ENCODE results near the gene CDH13.

Gene CDH13

DNA sequence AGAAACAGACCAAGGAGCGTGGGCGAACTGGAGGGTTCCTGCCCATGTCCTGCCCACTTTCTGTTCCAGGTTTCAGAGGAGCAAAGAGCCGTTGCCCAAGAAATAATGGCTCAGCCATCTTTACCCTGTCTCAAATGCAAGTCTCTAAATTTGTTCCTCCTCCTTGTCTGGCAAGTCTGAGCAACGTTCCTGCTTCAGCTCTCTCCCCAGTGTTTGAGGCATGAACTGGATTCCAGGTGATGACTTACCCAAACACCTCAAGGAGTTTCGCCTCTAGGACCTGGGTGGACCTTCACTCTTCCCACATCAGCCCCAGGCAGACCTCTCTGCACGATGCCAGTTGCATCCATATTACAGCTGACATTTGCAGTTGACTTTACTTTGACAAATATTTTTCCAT, 659.2 kb downstream of the CDH13 start:
- Histone ChIP-seq H3K27me3 (ENCODE audit: insufficient read depth, poor library complexity, severe bottlenecking) (no peaks in the 10 kb centered on the region), H3K4me3 (replicated peaks; ENCODE audit: insufficient read depth, low read length) (no peak overlapping the region), H3K27ac (replicated peaks) (no peak overlapping the region)
- TF ChIP-seq SPI1 (IDR thresholded peaks at IDR 0.05; ENCODE audit: borderline replicate concordance, low read depth): no peak
- no peak for TF ChIP-seq POLR2AphosphoS5 (IDR thresholded peaks at IDR 0.05; ENCODE audit: low read depth)
- DNase-seq (ENCODE audit: low read depth in 1 of 2, low spot score in 1 of 2): no peak

DNA sequence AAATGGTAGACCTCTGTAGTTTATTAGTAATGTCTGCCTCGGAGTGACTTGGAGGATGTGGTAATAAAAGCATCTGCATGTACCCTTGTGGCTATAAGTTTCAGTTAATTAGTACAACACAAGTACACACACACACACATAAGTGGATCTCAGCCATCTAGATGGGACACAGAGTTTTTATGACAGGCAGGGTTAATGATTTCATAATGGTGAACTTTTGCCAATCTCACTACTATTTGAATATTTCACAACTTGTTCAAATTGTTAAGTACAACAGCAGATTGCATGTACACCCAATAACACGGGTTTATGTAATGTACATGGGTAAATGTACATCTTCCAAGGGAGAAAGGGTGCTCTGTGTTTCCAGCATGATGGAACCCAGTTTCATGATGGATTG, 669.7 kb downstream of the CDH13 start:
- TF ChIP-seq, protein P1, sequence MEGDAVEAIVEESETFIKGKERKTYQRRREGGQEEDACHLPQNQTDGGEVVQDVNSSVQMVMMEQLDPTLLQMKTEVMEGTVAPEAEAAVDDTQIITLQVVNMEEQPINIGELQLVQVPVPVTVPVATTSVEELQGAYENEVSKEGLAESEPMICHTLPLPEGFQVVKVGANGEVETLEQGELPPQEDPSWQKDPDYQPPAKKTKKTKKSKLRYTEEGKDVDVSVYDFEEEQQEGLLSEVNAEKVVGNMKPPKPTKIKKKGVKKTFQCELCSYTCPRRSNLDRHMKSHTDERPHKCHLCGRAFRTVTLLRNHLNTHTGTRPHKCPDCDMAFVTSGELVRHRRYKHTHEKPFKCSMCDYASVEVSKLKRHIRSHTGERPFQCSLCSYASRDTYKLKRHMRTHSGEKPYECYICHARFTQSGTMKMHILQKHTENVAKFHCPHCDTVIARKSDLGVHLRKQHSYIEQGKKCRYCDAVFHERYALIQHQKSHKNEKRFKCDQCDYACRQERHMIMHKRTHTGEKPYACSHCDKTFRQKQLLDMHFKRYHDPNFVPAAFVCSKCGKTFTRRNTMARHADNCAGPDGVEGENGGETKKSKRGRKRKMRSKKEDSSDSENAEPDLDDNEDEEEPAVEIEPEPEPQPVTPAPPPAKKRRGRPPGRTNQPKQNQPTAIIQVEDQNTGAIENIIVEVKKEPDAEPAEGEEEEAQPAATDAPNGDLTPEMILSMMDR (IDR thresholded peaks at IDR 0.05; ENCODE audit: insufficient read depth, low read length): no peak
- TF ChIP-seq, protein P2, sequence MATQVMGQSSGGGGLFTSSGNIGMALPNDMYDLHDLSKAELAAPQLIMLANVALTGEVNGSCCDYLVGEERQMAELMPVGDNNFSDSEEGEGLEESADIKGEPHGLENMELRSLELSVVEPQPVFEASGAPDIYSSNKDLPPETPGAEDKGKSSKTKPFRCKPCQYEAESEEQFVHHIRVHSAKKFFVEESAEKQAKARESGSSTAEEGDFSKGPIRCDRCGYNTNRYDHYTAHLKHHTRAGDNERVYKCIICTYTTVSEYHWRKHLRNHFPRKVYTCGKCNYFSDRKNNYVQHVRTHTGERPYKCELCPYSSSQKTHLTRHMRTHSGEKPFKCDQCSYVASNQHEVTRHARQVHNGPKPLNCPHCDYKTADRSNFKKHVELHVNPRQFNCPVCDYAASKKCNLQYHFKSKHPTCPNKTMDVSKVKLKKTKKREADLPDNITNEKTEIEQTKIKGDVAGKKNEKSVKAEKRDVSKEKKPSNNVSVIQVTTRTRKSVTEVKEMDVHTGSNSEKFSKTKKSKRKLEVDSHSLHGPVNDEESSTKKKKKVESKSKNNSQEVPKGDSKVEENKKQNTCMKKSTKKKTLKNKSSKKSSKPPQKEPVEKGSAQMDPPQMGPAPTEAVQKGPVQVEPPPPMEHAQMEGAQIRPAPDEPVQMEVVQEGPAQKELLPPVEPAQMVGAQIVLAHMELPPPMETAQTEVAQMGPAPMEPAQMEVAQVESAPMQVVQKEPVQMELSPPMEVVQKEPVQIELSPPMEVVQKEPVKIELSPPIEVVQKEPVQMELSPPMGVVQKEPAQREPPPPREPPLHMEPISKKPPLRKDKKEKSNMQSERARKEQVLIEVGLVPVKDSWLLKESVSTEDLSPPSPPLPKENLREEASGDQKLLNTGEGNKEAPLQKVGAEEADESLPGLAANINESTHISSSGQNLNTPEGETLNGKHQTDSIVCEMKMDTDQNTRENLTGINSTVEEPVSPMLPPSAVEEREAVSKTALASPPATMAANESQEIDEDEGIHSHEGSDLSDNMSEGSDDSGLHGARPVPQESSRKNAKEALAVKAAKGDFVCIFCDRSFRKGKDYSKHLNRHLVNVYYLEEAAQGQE (IDR thresholded peaks at IDR 0.05; ENCODE audit: insufficient replicate concordance, low read depth): no peak
- no peak for TF ChIP-seq POLR2AphosphoS5 (IDR thresholded peaks at IDR 0.05; ENCODE audit: low read depth)
- TF ChIP-seq GABPA (IDR thresholded peaks at IDR 0.05; ENCODE audit: low read depth): no peak
- TF ChIP-seq SPI1 (IDR thresholded peaks at IDR 0.05; ENCODE audit: borderline replicate concordance, low read depth): no peak
- no peak overlapping the region for H3K27ac ChIP-seq (replicated peaks)
- DNase-seq (ENCODE audit: low read depth in 1 of 2, low spot score in 1 of 2): no peak
- no peaks in the 10 kb centered on the region for H3K27me3 ChIP-seq (ENCODE audit: insufficient read depth, poor library complexity, severe bottlenecking)
- H3K4me3 ChIP-seq (replicated peaks; ENCODE audit: insufficient read depth, low read length): no peak overlapping the region

DNA sequence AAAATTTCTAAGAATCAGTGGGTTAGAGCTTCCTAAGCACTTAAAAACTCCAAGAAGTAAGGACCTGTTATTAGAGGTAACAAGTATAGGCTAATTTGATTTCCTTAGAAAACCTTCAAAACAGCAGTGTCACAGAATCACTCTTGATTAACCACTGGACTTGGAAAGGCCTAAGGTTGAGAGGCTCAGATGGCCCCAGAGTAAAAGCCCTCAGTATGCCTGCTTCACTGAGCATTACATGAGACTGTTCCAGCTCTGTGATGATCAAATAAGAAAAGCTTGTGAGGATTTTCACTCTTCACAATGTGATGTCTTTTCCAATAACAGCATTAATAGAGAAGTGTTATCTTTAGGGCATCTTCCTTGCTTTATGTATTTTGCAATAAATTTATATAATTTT, 671.8 kb downstream of the CDH13 start:
- no peak for DNase-seq (ENCODE audit: low read depth in 1 of 2, low spot score in 1 of 2)
- no peak for TF ChIP-seq GABPA (IDR thresholded peaks at IDR 0.05; ENCODE audit: low read depth)
- TF ChIP-seq, protein P1 (IDR thresholded peaks at IDR 0.05; ENCODE audit: insufficient read depth, low read length): no peak
- Histone ChIP-seq H3K4me3 (replicated peaks; ENCODE audit: insufficient read depth, low read length) (no peak overlapping the region), H3K27ac (replicated peaks) (no peak overlapping the region), H3K27me3 (ENCODE audit: insufficient read depth, poor library complexity, severe bottlenecking) (peaks cover 3% of the 10 kb centered on the region)

DNA sequence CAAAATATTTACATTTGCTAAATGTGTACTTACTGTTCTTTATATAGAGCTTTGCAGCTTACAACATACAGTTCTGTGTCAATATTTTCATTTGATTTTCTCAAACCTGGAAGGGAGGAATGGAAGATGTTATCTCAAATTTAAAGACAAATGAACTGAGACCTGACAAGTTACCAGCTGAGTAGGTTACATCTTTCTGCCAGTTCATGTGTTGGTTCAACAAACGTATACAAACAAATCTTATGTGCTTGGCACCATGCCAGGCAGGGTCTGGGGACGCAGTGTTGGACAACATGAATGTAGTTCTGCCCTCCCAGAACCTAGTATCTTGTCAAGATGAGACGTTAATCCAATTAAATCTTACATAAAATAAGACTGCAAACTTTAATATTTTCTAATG, 673.6 kb downstream of the CDH13 start:
- Histone ChIP-seq H3K27ac (replicated peaks) (no peak overlapping the region), H3K27me3 (ENCODE audit: insufficient read depth, poor library complexity, severe bottlenecking) (peaks cover 3% of the 10 kb centered on the region), H3K4me3 (replicated peaks; ENCODE audit: insufficient read depth, low read length) (no peak overlapping the region)
- TF ChIP-seq, protein P2 (IDR thresholded peaks at IDR 0.05; ENCODE audit: insufficient replicate concordance, low read depth): no peak
- TF ChIP-seq POLR2AphosphoS5 (IDR thresholded peaks at IDR 0.05; ENCODE audit: low read depth) (no peak), GABPA (IDR thresholded peaks at IDR 0.05; ENCODE audit: low read depth) (no peak), SPI1 (IDR thresholded peaks at IDR 0.05; ENCODE audit: borderline replicate concordance, low read depth) (no peak)
- TF ChIP-seq, protein P1 (IDR thresholded peaks at IDR 0.05; ENCODE audit: insufficient read depth, low read length): no peak
- no peak for DNase-seq (ENCODE audit: low read depth in 1 of 2, low spot score in 1 of 2)
